Immature natural killer cell (primary cell): ENCODE results near the gene SGCE. TPM values are rescaled to one million over a fixed set of nuclear protein-coding genes. Genes with fewer than 3 reads are reported as not detected.

Experiments used
- DNase-seq, 3 donors: peaks; one replicate each; pipeline ENCODE4 v3.0.0; 2022; ENCODE audit warnings: mixed read lengths in 1 of 3
- H3K27ac Mint-ChIP-seq, 6 donors: one replicate each; pipeline ENCODE4 v1.8.0; 2020; ENCODE audit warnings: mixed read lengths in 6 of 6, mild to moderate bottlenecking in 5 of 6, inconsistent platforms in 4 of 6, moderate library complexity in 3 of 6
- H3K27me3 Mint-ChIP-seq, 3 donors: one replicate each; pipeline ENCODE4 v1.8.0; 2020 to 2021; ENCODE audit warnings: low read depth in 3 of 3, mild to moderate bottlenecking in 3 of 3, mixed read lengths in 3 of 3, moderate library complexity in 3 of 3, inconsistent platforms in 1 of 3
- H3K36me3 Mint-ChIP-seq, 3 donors: one replicate each; pipeline ENCODE4 v1.8.0; 2020; ENCODE audit warnings: mixed read lengths in 3 of 3, inconsistent platforms in 2 of 3, mild to moderate bottlenecking in 2 of 3
- H3K4me1 Mint-ChIP-seq, 2 donors: one replicate each; pipeline ENCODE4 v1.8.0; 2020; ENCODE audit warnings: inconsistent platforms in 2 of 2, mild to moderate bottlenecking in 2 of 2, mixed read lengths in 2 of 2, moderate library complexity in 1 of 2
- H3K4me3 Mint-ChIP-seq, 5 donors: one replicate each; pipeline ENCODE4 v1.8.0; 2020; ENCODE audit warnings: mild to moderate bottlenecking in 5 of 5, mixed read lengths in 5 of 5, inconsistent platforms in 3 of 5, moderate library complexity in 3 of 5
- H3K9me3 Mint-ChIP-seq, 6 donors: one replicate each; pipeline ENCODE4 v1.8.0; 2020; ENCODE audit warnings: mild to moderate bottlenecking in 6 of 6, mixed read lengths in 6 of 6, inconsistent platforms in 4 of 6, moderate library complexity in 3 of 6
- polyA plus RNA-seq, 3 donors: library from polyadenylated mRNA; unstranded; fragments of 300-500 nt; fragmentation: Illumina TruSeq; gene quantifications; one replicate each; pipeline ENCODE4 v1.2.3, GENCODE V29; 2021

Gene SGCE
- polyA plus RNA-seq, 3 donors from 2014 or later: 0.78 to 2.6 (median 2.0) TPM

- Mint-ChIP-seq H3K4me1 (no peaks in the 10 kb centered on the region), H3K27ac (no peak overlapping the region), H3K4me3 (no peak overlapping the region), H3K36me3 (no peaks in the 10 kb centered on the region), H3K9me3 (no peaks in the 10 kb centered on the region), H3K27me3 (peaks cover 2 to 8% (median 8%) of the 10 kb centered on the region in 3 donors)
- DNase-seq: no peak
Measured at GRCh38 chr7:94671444-94672235, 15.7 kb upstream of the SGCE start.

- no peaks in the 10 kb centered on the region for H3K4me1 Mint-ChIP-seq
- no peaks in the 10 kb centered on the region for H3K9me3 Mint-ChIP-seq
- H3K27me3 Mint-ChIP-seq: peaks cover 2 to 8% (median 6%) of the 10 kb centered on the region in 3 donors
- no peaks in the 10 kb centered on the region for H3K36me3 Mint-ChIP-seq
- no peak overlapping the region for H3K27ac Mint-ChIP-seq
- no peak for DNase-seq
- no peak overlapping the region for H3K4me3 Mint-ChIP-seq
Measured at GRCh38 chr7:94669773-94670495, 14.0 kb upstream of the SGCE start.

GRCh38 chr7:94666879-94667587, 11.1 kb upstream of the SGCE start:
- no peaks in the 10 kb centered on the region for H3K9me3 Mint-ChIP-seq
- no peak overlapping the region for H3K4me3 Mint-ChIP-seq
- DNase-seq: no peak
- H3K36me3 Mint-ChIP-seq: no peaks in the 10 kb centered on the region
- no peak overlapping the region for H3K27ac Mint-ChIP-seq
- peaks cover 2 to 8% (median 6%) of the 10 kb centered on the region in 3 donors for H3K27me3 Mint-ChIP-seq
- no peaks in the 10 kb centered on the region for H3K4me1 Mint-ChIP-seq

GRCh38 chr7:94665426-94665825, 9.5 kb upstream of the SGCE start:
- Mint-ChIP-seq H3K27ac (no peak overlapping the region), H3K4me1 (no peaks in the 10 kb centered on the region), H3K4me3 (no peak overlapping the region), H3K36me3 (no peaks in the 10 kb centered on the region), H3K9me3 (no peaks in the 10 kb centered on the region), H3K27me3 (peaks cover 2 to 7% (median 6%) of the 10 kb centered on the region in 3 donors)
- no peak for DNase-seq

GRCh38 chr7:94664023-94664422, 8.1 kb upstream of the SGCE start:
- no peaks in the 10 kb centered on the region for H3K36me3 Mint-ChIP-seq

GRCh38 chr7:94662548-94662947, 6.6 kb upstream of the SGCE start:
- DNase-seq: no peak
- Mint-ChIP-seq H3K36me3 (no peaks in the 10 kb centered on the region), H3K27ac (no peak overlapping the region), H3K4me3 (no peak overlapping the region), H3K27me3 (peaks cover 2 to 10% (median 5%) of the 10 kb centered on the region in 3 donors), H3K9me3 (no peaks in the 10 kb centered on the region), H3K4me1 (peaks cover 0 to 1% of the 10 kb centered on the region in 2 donors)

More at GRCh38 chr7:94664023-94664422, 8.1 kb upstream of the SGCE start:
- H3K4me1 Mint-ChIP-seq: no peaks in the 10 kb centered on the region
- DNase-seq: no peak
- H3K27ac Mint-ChIP-seq: no peak overlapping the region
- peaks cover 3 to 6% (median 4%) of the 10 kb centered on the region in 3 donors for H3K27me3 Mint-ChIP-seq
- no peaks in the 10 kb centered on the region for H3K9me3 Mint-ChIP-seq
- H3K4me3 Mint-ChIP-seq: no peak overlapping the region

- peaks cover 10 to 21% (median 12%) of the 10 kb centered on the region in 3 donors for H3K27me3 Mint-ChIP-seq
- H3K27ac Mint-ChIP-seq: no peak overlapping the region
- H3K4me3 Mint-ChIP-seq: no peak overlapping the region
- H3K9me3 Mint-ChIP-seq: no peaks in the 10 kb centered on the region
- no peaks in the 10 kb centered on the region for H3K36me3 Mint-ChIP-seq
- DNase-seq: no peak
- peaks cover 20 to 21% of the 10 kb centered on the region in 2 donors for H3K4me1 Mint-ChIP-seq
Measured at GRCh38 chr7:94660006-94660405, 4.1 kb upstream of the SGCE start.

- no peak overlapping the region for H3K4me3 Mint-ChIP-seq
- peaks cover 11 to 27% (median 16%) of the 10 kb centered on the region in 3 donors for H3K27me3 Mint-ChIP-seq
- no peaks in the 10 kb centered on the region for H3K9me3 Mint-ChIP-seq
- H3K4me1 Mint-ChIP-seq: peaks cover 23 to 27% of the 10 kb centered on the region in 2 donors
- H3K27ac Mint-ChIP-seq: no peak overlapping the region
- no peaks in the 10 kb centered on the region for H3K36me3 Mint-ChIP-seq
- DNase-seq: no peak
Measured at GRCh38 chr7:94658826-94659225, 2.9 kb upstream of the SGCE start.

GRCh38 chr7:94657771-94658693, 2.1 kb upstream of the SGCE start:
- Mint-ChIP-seq H3K4me3 (peak overlapping the region; percentile 80 to 91 (median 85)), H3K27ac (peak overlapping the region in 1 of 6 donors; percentile 68), H3K4me1 (peaks cover 23 to 27% of the 10 kb centered on the region in 2 donors), H3K36me3 (no peaks in the 10 kb centered on the region), H3K27me3 (peaks cover 11 to 27% (median 16%) of the 10 kb centered on the region in 3 donors), H3K9me3 (no peaks in the 10 kb centered on the region)
- DNase-seq: peak; percentile 92 to 95 (median 94)

- DNase-seq: peak; percentile 14 to 26 (median 18)
- H3K36me3 Mint-ChIP-seq: no peaks in the 10 kb centered on the region
Measured at GRCh38 chr7:94656925-94657731, 1.2 kb upstream of the SGCE start.

GRCh38 chr7:94656658-94656924, 658 bp upstream of the SGCE start:
- Mint-ChIP-seq H3K27me3 (peaks cover 13 to 29% (median 16%) of the 10 kb centered on the region in 3 donors), H3K4me1 (peaks cover 23 to 27% of the 10 kb centered on the region in 2 donors), H3K4me3 (peak overlapping the region; percentile 80 to 91 (median 85)), H3K9me3 (no peaks in the 10 kb centered on the region), H3K36me3 (no peaks in the 10 kb centered on the region), H3K27ac (peak overlapping the region in 1 of 6 donors; percentile 30)
- DNase-seq: no peak

More at GRCh38 chr7:94656925-94657731, 1.2 kb upstream of the SGCE start:
- H3K9me3 Mint-ChIP-seq: no peaks in the 10 kb centered on the region
- H3K27me3 Mint-ChIP-seq: peaks cover 11 to 28% (median 16%) of the 10 kb centered on the region in 3 donors
- H3K27ac Mint-ChIP-seq: peak overlapping the region in 3 of 6 donors; percentile 68 to 79 (median 73)
- peaks cover 23 to 27% of the 10 kb centered on the region in 2 donors for H3K4me1 Mint-ChIP-seq
- H3K4me3 Mint-ChIP-seq: peak overlapping the region; percentile 80 to 91 (median 85)

- Mint-ChIP-seq H3K9me3 (no peaks in the 10 kb centered on the region), H3K4me3 (peak overlapping the region; percentile 79 to 88 (median 84)), H3K27ac (peak overlapping the region in 1 of 6 donors; percentile 65), H3K27me3 (peaks cover 13 to 28% (median 16%) of the 10 kb centered on the region in 3 donors), H3K36me3 (no peaks in the 10 kb centered on the region), H3K4me1 (peaks cover 23 to 27% of the 10 kb centered on the region in 2 donors)
- DNase-seq: peak in 2 of 3 donors; percentile 4 to 6
Measured at GRCh38 chr7:94655126-94655847, 646 bp downstream of the SGCE start.
